Stimulated activated CD4-positive, alpha-beta T cell treated with anti-CD3 and anti-CD28 coated beads, Interleukin-4, amount 100 ng/mL, for 1 hour (primary cell): ENCODE data around the gene DNAH11.
A peak's percentile ranks its signal among the peaks of the same experiment; 100 is the strongest.
"Not testable (repeated sequence)": the region's sequence is repeated elsewhere in the genome, so short reads cannot be mapped to it uniquely, and the experiment has no call there.

ENCODE experiments used
- DNase-seq: peaks from one replicate; pipeline ENCODE4 v3.0.0-alpha.2; 2020

DNAH11 gene

DNA sequence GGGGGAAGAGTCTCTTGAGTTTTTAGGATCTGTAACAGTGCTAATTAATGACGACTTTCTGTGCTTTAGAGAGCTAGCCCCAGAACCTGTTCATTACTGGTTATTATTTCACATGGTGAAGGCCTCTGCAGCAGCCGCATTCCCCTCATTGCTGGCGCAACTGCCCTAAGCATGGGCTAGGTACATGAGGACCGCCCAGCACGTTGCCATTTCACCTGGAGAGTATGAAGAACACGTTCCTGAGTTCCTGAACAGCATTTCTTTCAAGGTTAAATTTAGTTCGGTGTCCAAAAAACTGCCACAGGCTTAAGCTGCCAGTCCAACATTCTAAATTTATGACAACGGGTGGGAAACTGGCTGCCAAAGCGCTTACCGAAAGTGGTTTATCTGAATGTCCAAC, 177.0 kb downstream of the DNAH11 start:
- DNase-seq = no peak

DNA sequence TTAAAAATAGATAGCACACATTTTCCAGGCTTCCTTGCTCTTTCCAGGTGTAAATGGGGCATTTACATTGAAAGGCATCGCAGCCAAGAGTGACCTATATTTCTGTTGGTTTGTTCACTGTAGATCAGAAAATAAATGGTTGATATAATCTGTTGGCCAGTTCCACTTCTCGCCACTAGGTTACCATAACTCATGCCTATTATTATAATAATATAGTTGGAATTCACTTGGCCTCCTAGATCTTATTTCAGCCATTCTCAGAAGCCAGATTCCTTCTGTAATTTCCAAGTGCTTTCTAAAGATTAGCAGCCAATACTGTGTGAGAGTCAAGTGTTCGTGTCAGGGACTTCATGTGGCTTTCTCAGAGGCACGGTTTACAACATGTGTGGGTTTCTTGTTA, 179.5 kb downstream of the DNAH11 start:
- DNase-seq = no peak

DNA sequence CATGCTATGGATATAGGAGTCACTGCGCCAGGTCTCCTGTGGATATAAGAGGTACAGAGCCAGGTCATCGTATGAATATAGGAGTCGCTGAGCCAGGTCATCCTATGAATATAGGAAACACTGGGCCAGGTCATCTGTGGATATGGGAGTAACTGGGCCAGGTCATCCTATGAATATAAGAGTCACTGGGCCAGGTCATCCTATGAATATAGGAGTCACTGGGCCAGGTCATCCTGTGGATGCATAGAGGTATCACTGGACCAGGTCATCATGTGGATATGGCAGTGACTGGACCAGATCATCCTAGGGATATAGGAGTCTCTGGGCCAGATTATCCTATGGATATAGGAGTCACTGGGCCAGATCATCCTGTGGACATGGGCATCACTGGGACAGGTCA, 181.7 kb downstream of the DNAH11 start:
- DNase-seq = no peak

DNA sequence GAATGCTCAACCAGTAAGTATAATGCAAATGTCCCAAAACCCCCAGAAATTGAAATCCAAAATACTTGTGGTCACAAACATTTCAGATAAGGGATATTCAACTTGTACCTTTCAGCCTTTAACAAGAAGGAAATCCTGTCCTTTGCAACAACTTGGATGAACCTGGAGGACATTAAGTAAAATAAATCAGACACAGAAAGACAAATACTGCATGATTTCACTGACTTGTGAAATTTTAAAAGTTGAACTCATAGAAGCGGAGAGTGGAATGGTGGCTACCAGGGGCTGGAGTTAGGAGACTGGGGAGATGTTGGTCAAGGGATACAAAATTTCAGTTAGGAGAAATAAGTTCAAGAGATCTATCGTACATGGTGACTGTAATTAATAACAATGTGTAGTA, 187.6 kb downstream of the DNAH11 start:
- no peak for DNase-seq

DNA sequence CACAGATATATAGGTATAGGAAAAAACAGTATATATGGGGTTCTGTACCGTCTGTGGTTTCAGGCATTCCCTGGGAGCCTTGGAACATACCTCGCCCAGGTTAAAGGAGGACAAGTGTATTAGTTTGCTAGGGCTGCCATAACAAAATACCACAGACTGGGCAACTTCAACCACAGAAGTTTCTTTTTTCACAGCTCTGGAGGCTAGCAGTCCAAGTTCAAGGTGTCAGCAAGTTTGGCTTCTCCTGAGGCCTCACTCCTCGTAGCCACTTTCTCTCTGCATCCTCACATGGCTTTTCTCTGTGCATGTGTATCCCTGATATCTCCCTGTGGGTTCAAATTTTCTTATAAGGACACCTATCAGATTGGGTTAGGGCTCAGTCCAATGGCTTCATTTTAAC, 189.1 kb downstream of the DNAH11 start:
- no peak for DNase-seq

DNA sequence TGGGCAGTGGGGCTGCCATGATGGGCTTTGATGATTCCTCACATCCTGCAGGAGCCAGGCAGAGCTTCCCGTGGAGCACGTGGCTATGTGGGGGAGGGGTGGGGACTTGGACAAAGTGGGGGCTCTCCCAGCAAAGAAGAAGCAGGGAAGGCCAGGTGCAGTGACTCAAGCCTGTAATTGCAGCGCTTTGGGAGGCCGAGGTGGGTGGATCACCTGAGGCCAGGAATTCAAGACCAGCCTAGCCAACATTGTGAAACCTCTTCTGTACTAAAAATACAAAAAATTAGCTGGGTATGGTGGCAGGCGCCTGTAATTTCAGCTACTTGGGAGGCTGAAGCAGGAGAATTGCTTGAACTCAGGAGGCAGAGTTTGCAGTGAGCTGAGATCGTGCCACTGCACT, 190.1 kb downstream of the DNAH11 start:
- DNase-seq = not testable (repeated sequence)

DNA sequence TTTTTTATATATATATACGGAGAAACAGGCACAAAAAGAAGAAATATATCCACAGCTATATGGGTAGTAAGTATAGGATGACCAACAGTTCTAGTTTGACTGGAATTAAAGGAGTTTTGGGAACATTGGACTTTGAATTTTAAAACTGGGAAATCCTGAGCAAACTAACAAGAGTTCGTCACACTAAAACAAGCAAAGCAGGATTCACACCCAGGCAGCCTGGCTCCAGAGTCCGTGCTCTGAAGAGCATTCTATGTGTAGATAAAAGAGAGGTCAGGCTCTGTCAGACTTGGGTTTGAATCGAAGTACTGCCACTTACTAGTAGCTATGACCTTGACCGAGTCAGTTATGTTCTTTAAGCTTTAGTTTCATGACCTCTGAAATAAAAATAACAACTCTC, 191.0 kb downstream of the DNAH11 start:
- no peak for DNase-seq

DNA sequence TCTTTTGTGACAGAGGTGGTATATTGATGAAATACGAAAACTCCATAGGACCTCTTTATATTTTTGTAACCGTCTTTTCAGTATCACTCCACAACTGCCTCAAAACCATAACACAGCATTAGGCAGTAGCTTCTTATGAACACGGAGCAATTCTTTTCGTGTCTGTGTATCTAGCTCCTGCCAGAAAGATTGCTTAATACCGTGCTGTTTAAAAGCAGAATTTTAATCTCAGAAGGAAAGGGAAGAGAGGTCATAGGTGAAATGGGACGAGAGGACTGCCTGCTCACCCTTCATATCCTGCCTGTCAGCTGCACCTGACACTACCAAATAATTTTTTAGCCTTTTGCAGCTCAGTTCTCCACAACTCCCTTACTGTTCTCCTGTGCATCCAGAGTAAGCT, 200.7 kb downstream of the DNAH11 start:
- no peak for DNase-seq

DNA sequence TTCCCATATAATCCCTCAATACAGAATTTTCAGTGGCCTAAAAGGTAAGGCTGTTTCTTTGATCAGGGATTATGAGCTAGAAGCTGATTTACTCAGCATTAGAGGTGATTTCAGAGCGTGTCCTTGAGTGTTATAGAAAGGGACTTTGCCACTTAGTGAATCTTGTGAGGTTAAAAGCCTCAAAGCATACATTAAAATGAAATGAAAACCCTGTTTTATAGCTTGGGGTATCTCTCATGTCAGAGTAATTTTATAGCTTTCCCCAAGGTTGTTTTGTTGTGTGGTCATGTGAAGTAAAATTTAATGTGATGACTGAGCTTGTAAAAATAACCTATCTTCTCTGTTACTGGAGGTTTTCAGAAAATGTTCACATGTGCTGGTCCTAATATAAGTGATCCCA, 204.1 kb downstream of the DNAH11 start:
- no peak for DNase-seq

DNA sequence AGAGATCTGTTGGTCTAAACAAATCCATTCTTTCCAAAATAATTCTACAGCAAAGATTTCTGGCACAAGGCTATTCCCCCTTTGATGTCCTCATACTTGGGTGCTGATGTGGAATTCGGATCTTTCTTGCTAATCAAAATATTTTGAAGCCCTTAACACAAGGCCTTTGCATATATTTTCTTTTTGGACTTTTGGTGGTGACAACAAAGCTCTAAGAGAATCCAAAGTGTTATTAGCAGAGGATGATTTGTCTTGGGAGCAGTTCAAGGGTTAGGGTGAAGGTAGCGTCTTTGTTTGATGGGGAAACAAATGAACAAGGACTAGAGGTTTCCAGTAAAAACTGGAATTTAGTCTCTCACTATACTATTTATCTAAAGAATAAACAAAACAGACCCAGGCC, 205.0 kb downstream of the DNAH11 start:
- DNase-seq = no peak

DNA sequence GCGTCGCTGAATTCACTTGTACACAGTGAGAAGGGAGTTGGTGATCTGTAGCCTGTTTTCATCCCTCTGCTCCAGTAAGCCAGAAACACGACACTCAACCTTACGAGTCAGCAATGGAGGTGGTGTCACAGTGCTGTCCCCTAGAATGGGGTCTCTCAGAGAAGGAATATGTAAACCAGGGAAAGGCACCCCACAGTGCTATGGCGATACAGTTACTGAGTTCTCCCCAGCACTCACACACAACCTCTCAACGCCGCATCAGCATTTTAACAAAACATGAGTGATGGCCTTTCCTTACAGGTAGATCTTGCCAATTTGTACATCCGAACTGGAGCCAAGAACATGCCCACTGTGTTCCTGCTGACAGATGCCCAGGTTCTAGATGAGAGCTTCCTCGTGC, 206.5 kb downstream of the DNAH11 start:
- no peak for DNase-seq

DNA sequence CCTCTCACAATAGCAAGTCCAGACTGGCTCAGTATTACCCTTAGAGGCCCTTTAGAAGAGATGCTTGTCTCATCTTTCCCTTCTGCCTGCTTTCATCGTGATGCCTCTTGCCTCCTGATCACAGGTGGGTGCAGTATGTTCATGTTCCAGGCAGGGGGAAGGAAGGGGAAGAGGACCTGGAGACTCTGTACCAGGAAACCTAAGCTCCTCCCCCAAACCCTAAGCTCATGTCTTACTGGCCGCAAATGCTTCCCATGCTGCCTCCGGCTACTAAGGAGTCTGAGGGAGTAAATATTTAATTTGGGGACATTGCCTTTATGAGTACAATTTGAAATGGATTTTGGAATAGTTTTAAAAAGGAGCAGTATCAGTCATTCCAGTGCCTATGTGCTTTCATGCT, 210.2 kb downstream of the DNAH11 start:
- DNase-seq = no peak

DNA sequence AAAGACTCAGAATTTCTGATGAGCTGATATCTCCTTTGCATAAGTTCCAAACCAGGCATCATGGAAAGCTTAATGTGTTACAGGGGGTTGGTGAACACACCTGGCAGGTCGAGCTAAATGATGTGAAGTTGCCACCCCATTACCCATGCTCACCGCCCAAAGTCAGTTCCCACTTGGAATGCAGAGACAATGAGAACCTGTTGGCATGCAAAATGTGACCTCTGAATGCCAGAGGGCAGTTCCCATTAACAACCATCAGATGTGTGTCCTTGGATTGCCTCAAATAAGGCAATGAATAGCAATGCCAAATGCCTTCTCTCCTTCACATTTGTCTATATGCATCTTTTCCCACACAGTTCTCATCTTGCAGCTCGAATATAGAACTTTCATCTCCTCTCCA, 212.1 kb downstream of the DNAH11 start:
- DNase-seq = no peak

DNA sequence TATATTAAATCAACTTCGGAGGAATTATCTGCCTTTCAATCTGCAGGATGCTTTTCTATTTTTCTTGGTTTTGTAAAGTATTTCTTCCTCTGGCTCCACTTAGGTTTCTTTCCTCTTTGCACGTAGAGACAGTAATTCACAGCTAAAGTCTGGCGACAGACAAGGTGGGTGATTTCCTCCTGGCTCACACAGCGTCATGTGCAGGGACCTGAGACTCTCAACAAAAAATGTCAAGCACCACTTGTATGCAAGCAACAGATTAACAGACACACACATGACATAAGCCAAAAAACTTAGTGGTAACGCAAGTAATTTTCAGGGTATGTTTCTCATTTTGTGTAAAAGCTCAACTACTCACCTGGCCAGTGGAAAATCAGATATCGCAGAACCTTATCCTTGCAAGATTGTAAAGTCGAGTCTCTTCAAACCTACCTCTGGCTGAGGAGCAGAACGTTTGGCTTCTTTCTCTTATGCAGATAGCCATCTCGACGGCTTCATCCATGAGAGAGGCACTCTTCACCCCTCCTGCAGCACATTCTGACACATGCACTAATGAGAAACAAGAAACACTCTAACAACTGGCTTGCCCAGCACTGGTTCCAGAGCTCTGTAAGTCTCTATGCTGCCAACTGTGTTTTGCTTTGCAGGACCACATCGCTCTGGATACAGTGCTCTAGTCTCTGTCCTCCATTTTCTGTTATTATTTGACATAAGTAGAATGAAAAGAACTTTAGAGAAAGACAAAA, 214.9 kb downstream of the DNAH11 start:
- no peak for DNase-seq

DNA sequence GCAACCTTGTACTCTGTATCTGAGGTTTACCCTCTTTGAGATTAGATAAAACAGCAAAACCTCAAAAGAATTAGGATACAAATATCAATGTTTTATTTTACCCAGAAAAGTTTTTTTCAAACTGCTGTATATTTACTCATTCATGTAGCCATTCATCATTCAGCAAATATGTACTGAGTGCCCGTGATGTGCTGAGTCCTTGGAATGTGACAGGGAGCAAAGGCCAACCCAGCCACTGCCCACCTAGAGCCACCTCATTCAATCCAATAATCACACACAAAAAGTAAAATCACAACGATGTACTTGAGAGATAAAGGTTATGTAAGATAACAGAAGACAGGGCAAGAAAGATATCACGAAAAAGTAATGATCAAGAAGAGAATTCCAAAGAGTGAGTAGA, 215.4 kb downstream of the DNAH11 start:
- no peak for DNase-seq

DNA sequence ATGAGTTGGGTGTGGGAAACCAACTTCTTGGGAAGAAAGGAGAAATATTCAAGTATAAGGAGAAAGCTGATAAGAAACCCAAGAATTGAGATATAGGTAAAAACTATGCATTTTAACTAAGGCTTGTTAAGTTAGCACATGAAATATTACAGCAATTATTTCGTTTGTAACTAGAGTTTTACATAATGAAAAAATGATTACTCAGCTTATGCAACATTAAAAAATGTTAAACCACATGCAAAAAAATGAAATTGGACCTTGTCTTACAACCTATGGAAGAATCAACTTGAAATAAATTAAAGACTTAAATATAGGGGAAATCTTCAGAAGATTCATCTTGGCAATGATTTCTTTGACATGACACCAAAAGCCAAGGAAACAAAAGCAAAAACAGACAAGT, 219.6 kb downstream of the DNAH11 start:
- DNase-seq = no peak

DNA sequence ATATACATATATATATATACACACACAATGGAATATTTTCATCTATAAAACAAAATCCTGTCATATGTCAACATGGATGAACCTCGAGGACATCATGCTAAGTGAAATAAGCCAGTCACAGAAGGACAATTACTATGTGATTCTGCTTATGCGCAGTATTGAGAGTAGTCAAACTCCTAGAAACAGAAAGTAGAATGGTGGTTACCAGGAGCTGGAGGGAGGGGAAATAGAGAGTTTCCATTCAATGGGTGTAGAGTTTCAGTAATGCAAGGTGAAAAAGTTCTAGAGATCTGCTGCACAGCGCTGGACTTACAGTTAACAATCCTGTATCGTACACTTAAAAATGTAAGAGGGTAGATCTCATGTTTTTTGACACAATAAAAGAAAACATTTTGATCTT, 221.0 kb downstream of the DNAH11 start:
- no peak for DNase-seq

DNA sequence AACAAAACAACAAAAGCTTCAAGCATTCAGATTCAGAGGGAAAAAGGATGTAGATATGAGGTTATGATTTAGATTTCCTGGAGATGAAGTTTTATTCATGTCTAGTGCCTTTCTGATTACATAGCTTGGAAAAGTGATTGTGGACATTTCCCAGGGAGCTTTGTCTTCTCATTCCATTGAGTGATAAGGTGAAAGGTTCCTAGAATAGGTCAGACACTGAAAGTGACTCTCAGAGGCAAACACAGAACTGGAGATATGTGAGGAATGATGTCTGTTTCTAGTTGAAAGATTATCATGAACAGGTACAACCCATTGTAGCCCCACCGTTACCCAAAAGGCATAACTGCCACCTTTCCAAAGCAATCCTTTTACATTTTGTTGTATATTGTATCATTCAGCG, 223.4 kb downstream of the DNAH11 start:
- DNase-seq = no peak

DNA sequence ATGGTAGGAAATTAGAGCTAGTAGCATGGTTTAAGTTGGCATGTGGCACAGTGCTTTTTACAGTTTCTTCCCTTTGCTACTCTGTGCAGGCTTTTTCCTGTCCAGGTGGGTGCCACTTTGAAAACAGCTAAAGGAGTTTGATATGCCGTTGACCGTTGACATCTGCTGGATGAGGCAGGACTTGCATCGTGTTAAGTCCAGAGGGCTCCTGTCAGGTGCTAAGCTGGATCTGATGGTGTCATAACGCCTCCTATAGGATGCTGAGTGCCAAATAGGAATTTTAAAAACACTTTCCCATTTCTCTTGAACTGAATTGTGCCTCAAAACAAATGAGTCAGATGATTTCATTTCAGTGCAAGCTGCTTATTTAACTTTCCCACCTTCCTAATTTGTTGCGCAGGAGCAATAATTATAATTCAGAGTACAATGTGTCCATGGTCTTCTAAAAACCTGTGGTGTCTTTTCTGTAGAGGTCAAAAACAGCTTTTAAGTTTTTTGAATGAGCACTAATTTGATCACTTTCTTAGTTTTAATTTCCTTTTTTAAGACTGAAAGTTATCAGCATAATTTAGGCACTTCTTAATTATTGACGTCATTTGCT, 224.6 kb downstream of the DNAH11 start:
- peak; percentile 2 for DNase-seq

DNA sequence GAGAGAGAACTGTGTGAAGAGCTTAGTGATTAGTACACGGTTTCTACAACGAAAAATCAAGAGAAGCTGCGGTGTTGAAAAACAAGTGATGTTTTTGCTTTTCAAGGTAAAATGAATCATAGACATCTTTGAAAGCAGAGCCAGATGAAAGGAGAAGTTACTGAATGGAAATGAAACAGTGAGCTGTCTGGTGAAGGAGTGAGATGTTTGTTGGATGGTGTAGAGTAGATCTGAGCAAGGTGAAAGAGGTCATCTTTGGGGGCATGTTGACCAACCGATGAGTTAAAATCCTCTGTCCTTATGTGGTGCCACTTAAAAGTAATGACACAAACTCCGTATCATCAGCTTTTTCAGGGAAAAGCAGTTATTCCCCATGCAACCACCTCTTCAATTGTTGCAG, 225.4 kb downstream of the DNAH11 start:
- no peak for DNase-seq

DNA sequence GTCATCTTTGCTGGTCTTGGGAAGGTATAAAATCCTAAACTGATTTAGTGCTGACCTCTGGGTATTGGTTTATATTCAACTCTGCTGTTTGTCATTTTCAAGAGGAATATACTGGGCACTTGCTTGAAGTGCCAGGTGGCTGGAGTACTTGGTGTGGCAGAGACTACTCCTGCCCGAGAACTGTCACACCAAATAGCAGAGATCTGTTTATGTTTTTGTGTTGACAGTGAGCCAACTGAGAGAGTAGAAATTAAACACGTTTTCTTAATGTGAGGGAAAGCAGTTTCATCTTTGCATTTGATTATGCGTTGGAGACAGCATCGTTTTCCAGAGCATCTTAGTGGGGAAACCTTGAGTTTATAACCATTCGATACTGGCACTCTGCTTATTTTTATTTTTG, 228.4 kb downstream of the DNAH11 start:
- DNase-seq = no peak

DNA sequence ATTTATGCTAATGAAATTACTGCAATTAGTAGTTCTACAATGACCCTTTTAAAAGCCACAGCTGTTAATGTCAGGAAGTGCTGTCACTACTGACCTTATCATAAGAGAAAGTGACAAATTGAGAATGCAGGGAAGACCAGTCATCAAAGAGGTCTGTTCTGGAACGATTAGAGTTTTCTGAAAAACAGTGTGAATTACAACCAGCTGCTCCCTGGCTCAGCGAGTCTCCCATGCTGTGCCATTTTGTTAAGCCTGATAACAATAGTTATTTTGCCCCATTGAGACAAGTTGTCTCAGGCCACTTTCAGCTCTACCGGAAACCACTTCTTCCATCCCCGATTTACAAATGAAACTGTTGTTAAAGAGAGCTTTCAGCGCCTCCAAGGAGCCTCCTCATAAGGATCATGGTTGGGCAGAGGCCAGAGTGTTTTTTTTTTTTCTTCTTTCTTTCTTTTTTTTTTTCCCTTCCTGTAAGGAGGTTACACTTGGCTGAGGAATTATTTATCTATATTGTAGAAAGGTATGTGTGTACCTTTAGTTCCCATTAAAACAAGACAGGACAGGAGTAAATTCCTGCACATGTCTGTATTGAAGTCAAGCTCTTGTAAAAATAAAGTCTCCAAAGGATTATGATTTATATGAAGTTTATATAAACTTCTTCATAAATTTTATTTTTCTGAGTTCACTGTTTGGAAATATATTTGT, 229.2 kb downstream of the DNAH11 start:
- DNase-seq = no peak

DNA sequence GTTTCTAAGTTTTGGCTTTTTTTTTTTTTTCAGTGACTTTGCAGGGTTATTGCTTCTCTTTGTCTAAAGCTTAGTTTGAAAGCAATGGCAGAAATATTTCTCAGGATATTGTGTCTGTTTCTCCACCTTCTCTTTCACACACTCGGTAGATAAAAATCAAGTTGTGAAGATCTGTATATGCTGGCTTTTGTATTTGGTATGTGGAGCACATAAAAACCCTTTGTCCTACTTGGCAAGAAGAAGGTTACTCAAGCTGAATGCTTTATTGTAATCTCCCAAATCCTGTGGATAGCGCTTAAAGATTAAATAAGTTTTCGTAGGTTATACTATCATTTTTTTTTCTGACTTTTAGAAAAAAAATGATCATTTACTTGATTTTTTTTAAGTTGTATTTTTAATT, 230.5 kb downstream of the DNAH11 start:
- DNase-seq = no peak

DNA sequence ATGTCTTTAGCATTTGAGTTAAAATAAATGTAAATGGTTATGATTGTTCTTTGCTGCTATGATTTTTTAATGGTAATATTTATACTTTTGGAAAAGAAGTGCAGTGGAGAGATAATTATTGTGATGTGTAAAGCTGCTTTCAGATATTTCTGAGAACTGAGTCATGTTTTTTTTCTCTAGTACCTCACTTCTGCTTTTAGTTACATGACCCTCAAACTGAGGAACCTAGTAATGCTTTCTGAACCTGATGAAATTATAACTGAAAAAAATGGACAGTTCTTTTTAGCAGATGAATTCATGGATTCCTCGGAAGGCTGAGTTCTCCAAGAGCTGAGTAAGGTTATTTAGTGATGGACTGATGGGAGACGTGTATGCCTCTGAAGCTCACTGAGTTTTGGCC, 235.1 kb downstream of the DNAH11 start:
- no peak for DNase-seq

DNA sequence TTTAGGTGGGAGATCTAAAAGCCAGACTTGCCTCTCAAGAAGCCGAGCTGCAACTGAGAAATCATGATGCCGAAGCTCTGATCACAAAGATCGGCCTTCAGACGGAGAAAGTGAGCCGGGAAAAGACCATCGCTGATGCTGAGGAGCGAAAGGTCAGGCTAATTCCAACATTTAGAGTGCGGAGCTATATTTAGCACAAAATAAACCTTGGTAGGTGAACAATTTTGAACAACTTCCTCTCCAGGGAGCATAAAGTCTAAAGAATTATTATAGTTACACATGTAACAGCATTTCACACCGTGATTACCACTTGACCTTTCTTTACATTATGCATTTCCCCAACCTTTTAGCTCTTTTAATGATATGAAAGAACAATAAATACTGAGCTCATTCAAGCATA, 236.1 kb downstream of the DNAH11 start:
- DNase-seq = no peak
